K562 (cell line): ENCODE data around the gene STING1. TPM values are rescaled to one million over a fixed set of nuclear protein-coding genes. Genes with fewer than 3 reads are reported as not detected.

Experiments
- ATAC-seq: fragments of 200-7000 bp; cut with Tn5 transposase; 3 replicates; pipeline ENCODE4 v1.9.1; 2020; ENCODE audit warnings: moderate library complexity
- BruUV-seq: library from RNA; stranded (reverse); fragments of 400-500 nt; replicated peaks from 2 replicates; lab custom pipeline; 2021; lab: Mats Ljungman, UMichigan
- CTCF ChIA-PET: fragments of 300-600 bp; formaldehyde crosslinking; extraction: SDS; loops from one replicate; lab custom pipeline; 2021; ENCODE audit warnings: low intra/inter-chr PET ratio; lab: Yijun Ruan, JAX
- POLR2A ChIA-PET: fragments of 300-600, 350-650 bp; sonication (Branson Sonifier 250); formaldehyde crosslinking; extraction: SDS; loops from one replicate; lab custom pipeline; 2021; ENCODE audit warnings: antibody characterized with exemption, inconsistent platforms; lab: Yijun Ruan, JAX
- DNase-seq, 4 experiments: peaks; one replicate each; pipeline versions ENCODE4 v3.0.0 to v3.0.0-alpha.2; 2011 to 2018; ENCODE audit warnings: low spot score in 3 of 4, mixed read lengths in 3 of 4; ENCODE audit errors: extremely low read depth in 1 of 4
- FAIRE-seq: peaks from 2 replicates; lab custom pipeline; 2011; peaks lifted over from hg19 to GRCh38; lab: Jason Lieb, UNC
- H2AFZ ChIP-seq: 2 replicates; pipeline ENCODE4 v1.6.0; 2011; ENCODE audit warnings: low read depth, low read length, control low read depth, inconsistent platforms
- H3K27ac ChIP-seq: fragments of 200-600 bp; 3 replicates; pipeline ENCODE4 v1.8.0; 2011; ENCODE audit warnings: low read depth, mild to moderate bottlenecking, control low read depth, inconsistent platforms, low read length, moderate library complexity, mixed read lengths; ENCODE audit errors: extremely low read depth
- H3K27me3 ChIP-seq, 2 experiments: fragments of 300-600 bp in 1 of 2; 2 replicates in 1 of 2; 3 replicates in 1 of 2; pipeline versions ENCODE4 v1.6.0 to v1.8.0; 2011; ENCODE audit warnings: inconsistent platforms in 2 of 2, low read length in 2 of 2, mild to moderate bottlenecking in 1 of 2, mixed read lengths in 1 of 2, moderate library complexity in 1 of 2; ENCODE audit not compliant: control insufficient read depth in 2 of 2, insufficient read depth in 2 of 2
- H3K36me3 ChIP-seq: fragments of 300-600 bp; 3 replicates; pipeline ENCODE4 v1.8.0; 2011; ENCODE audit warnings: mild to moderate bottlenecking, low read length, inconsistent platforms; ENCODE audit not compliant: control insufficient read depth, insufficient read depth
- H3K4me1 ChIP-seq, 2 experiments: fragments of 200-600 bp in 1 of 2; replicated peaks in 1 of 2; 2 replicates in 1 of 2; 3 replicates in 1 of 2; pipeline versions ENCODE4 v1.5.1 to v1.8.0; 2011; ENCODE audit warnings: inconsistent platforms in 2 of 2, low read length in 2 of 2, mild to moderate bottlenecking in 1 of 2, mixed read lengths in 1 of 2, moderate library complexity in 1 of 2; ENCODE audit not compliant: control insufficient read depth in 2 of 2, insufficient read depth in 2 of 2
- H3K4me2 ChIP-seq: 2 replicates; pipeline ENCODE4 v1.6.1; 2011; ENCODE audit warnings: low read length, control low read depth, inconsistent platforms, mixed read lengths; ENCODE audit not compliant: insufficient read depth
- H3K4me3 ChIP-seq: fragments of 200-600 bp; sonication (generic), shearing (Covaris generic); 2 replicates; pipeline ENCODE4 v1.5.1; 2016; ENCODE audit warnings: control low read depth, inconsistent platforms
- H3K79me2 ChIP-seq: fragments of 200-600 bp; 3 replicates; pipeline ENCODE4 v1.8.0; 2011; ENCODE audit warnings: low read length, inconsistent platforms; ENCODE audit not compliant: control insufficient read depth, insufficient read depth
- H3K9ac ChIP-seq, 2 experiments: 2 replicates each; pipeline versions ENCODE4 v1.6.0 to v1.6.1; 2011; ENCODE audit warnings: low read depth in 2 of 2, low read length in 2 of 2, control low read depth in 1 of 2, inconsistent platforms in 1 of 2, mild to moderate bottlenecking in 1 of 2, mixed read lengths in 1 of 2; ENCODE audit not compliant: insufficient read depth in 1 of 2
- H3K9me1 ChIP-seq: one replicate; pipeline ENCODE4 v1.6.0; 2011; ENCODE audit warnings: inconsistent platforms, mild to moderate bottlenecking, low read length, moderate library complexity; ENCODE audit not compliant: control insufficient read depth, insufficient read depth
- H3K9me3 ChIP-seq: replicated peaks from 2 replicates; pipeline ENCODE4 v1.5.1; 2011; ENCODE audit warnings: low read depth, low read length, inconsistent platforms; ENCODE audit not compliant: control insufficient read depth, insufficient read depth
- H4K20me1 ChIP-seq: replicated peaks from 2 replicates; pipeline ENCODE4 v1.6.1; 2011; ENCODE audit warnings: low read length, inconsistent platforms, mixed read lengths; ENCODE audit not compliant: control insufficient read depth, insufficient read depth
- CBX3 ChIP-seq, 2 experiments: IDR thresholded peaks; 1 replicate in 1 of 2; 2 replicates in 1 of 2; pipeline ENCODE4 v1.6.1; 2012; ENCODE audit warnings: inconsistent platforms in 2 of 2, low read length in 2 of 2, borderline replicate concordance in 1 of 2, control low read depth in 1 of 2
- MLX ChIP-seq, 2 experiments: fragments of 450-650 bp in 1 of 2; sonication (generic) in 1 of 2; formaldehyde crosslinking; conservative IDR thresholded peaks; 2 replicates each; pipeline versions ENCODE4 v1.4.0 to v1.8.1; 2020 to 2022; ENCODE audit warnings: mild to moderate bottlenecking in 1 of 2, missing genetic modification reagents in 1 of 2
- POLR3A ChIP-seq: IDR thresholded peaks from 2 replicates; pipeline ENCODE4 v1.6.1; 2011; ENCODE audit warnings: borderline replicate concordance, mild to moderate bottlenecking, moderate library complexity; ENCODE audit not compliant: insufficient read length, insufficient read depth; ENCODE audit errors: extremely low read depth
- SIX5 ChIP-seq, 2 experiments: IDR thresholded peaks; 2 replicates each; pipeline ENCODE4 v1.6.1; 2011; ENCODE audit warnings: low read length in 2 of 2, borderline replicate concordance in 1 of 2, low read depth in 1 of 2, mild to moderate bottlenecking in 1 of 2, moderate library complexity in 1 of 2; ENCODE audit not compliant: insufficient read depth in 1 of 2
- TCFL5 ChIP-seq: fragments of 250-450 bp; sonication (Bioruptor Pico); conservative IDR thresholded peaks from 2 replicates; pipeline ENCODE4 v1.6.1; 2021; ENCODE audit warnings: mild to moderate bottlenecking, moderate library complexity, matching md5 sums
- ZNF407 ChIP-seq: fragments of 450-650 bp; IDR thresholded peaks from 2 replicates; pipeline ENCODE4 v1.6.1; 2016; ENCODE audit warnings: low read depth
- WGBS: fragments of 100-300 bp; shearing (Covaris generic); methylation state at CpG from one replicate; pipeline ENCODE4 v1.1.6; 2016; ENCODE audit warnings: low coverage, mixed read lengths; ENCODE audit not compliant: insufficient coverage; ENCODE audit errors: missing lambda C conversion rate; 5-methylcytosine and 5-hydroxymethylcytosine counted together
- in situ Hi-C: fragments of 300-500 bp; cut with MboI; formaldehyde crosslinking; loops from 4 replicates; pipeline ENCODE4 v1.15.0; 2018; ENCODE audit warnings: inconsistent platforms, mixed read lengths
- intact Hi-C: fragments of 100-400 bp; cut with micrococcal nuclease; formaldehyde crosslinking; loops from 2 replicates; pipeline ENCODE4 v1.14.2; 2022
- polyA plus RNA-seq, 8 experiments: library from polyadenylated mRNA; depleted of rRNA in 4 of 8; stranded (reverse) in 5 of 8; unstranded in 3 of 8; fragments of >200 nt; fragmentation: Nextera tagmentation in 2 of 8; fragmentation: Illumina TruSeq in 1 of 8; extraction: Ambion mirVana in 2 of 8; extraction: Trizol in 1 of 8; gene quantifications; 2 replicates each; pipeline versions ENCODE4 v1.2.1 to v1.2.3, GENCODE V29; 2011 to 2014; ENCODE audit warnings: inconsistent platforms in 1 of 8, missing spikeins in 1 of 8
- total RNA-seq, 7 experiments: library from RNA; depleted of rRNA in 6 of 7; stranded (reverse); fragments of >200 nt in 6 of 7; fragmentation: Illumina TruSeq in 2 of 7; extraction: Trizol in 2 of 7; gene quantifications; 2 replicates each; pipeline versions ENCODE4 v1.2.1 to v1.2.3, GENCODE V29; 2011 to 2021; ENCODE audit warnings: low replicate concordance in 1 of 7

Gene STING1
- total and polyA plus RNA-seq, 9 of the 15 experiments (the other 6 are each of a cell fraction or from before 2014, with no cell fraction given) = 20.8 to 69.1 (median 44.7) TPM

- no TSS peak for BruUV-seq
- no peaks in the 10 kb centered on the region for H3K27me3 ChIP-seq
- in situ Hi-C loops (no loop called here), intact Hi-C loops (no loop called here)
- H3K9me3 ChIP-seq = no peaks in the 10 kb centered on the region
- CTCF ChIA-PET = no interaction called here
- FAIRE-seq (no peak), ATAC-seq (no peak), DNase-seq (peak in 1 of 4 experiments; percentile 4)
- WGBS = 49% methylated on average over 5 of the region's 5 CpGs
- POLR2A ChIA-PET = interaction anchor here (1.0 kb wide), 1 partner anchor 18 kb away, joined by 3 read pairs; no protein-coding TSS in a partner anchor
- no peaks in the 10 kb centered on the region for H4K20me1 ChIP-seq
- H3K9me1 ChIP-seq = no peaks in the 10 kb centered on the region
- no peak overlapping the region for H3K4me3 ChIP-seq
- H3K9ac ChIP-seq = peak overlapping the region in 1 of 2 experiments; percentile 69; a peak in 1 of 4 replicates
- H3K36me3 ChIP-seq = no peaks in the 10 kb centered on the region
- H3K4me1 ChIP-seq = peaks cover 0 to 6% of the 10 kb centered on the region in 2 experiments; a peak in 2 of 5 replicates
- no peak overlapping the region for H3K4me2 ChIP-seq
- no peak overlapping the region for H2AFZ ChIP-seq
- no peaks in the 10 kb centered on the region for H3K79me2 ChIP-seq
- no peak overlapping the region for H3K27ac ChIP-seq
- TF ChIP-seq ZNF407 (no peak), SIX5 (IDR thresholded peaks at IDR 0.05; ENCODE audit: borderline replicate concordance in 1 of 2, insufficient read depth in 1 of 2, low read depth in 1 of 2, low read length in 2 of 2) (no peak), TCFL5 (CRISPR knock-in tag) (no peak), POLR3A (no peak), MLX (CRISPR knock-in tag; conservative IDR thresholded peaks at IDR 0.05) (no peak), CBX3 (IDR thresholded peaks at IDR 0.05; ENCODE audit: borderline replicate concordance in 1 of 2, low read length in 2 of 2) (no peak)
- TF ChIP-seq, all 486 proteins: peak for 0
Observed at GRCh38 chr5:139461698-139462097, 20.9 kb downstream of the STING1 start.
